Thyroid gland (tissue), 4 donors: ENCODE measurements around the gene KDM4B.

Source experiments
- CTCF ChIP-seq, 6 experiments: fragments of 200-600 bp in 3 of 6; fragments of 450-650 bp in 3 of 6; sonication (generic) in 3 of 6; IDR thresholded peaks; one replicate each; pipeline ENCODE4 v1.5.1; 2016 to 2019; ENCODE audit warnings: antibody characterized with exemption in 6 of 6, mild to moderate bottlenecking in 2 of 6, inconsistent platforms in 1 of 6, moderate library complexity in 1 of 6
- POLR2A ChIP-seq, 2 donors: fragments of 450-650 bp; IDR thresholded peaks; one replicate each; pipeline ENCODE4 v1.6.1; 2017; ENCODE audit warnings: antibody characterized with exemption in 2 of 2, mild to moderate bottlenecking in 2 of 2, moderate library complexity in 1 of 2

GRCh38 chr19:5025027-5025426 lies 56.1 kb downstream of the KDM4B start:
- no peak for TF ChIP-seq CTCF (IDR thresholded peaks at IDR 0.05)
- no peak for TF ChIP-seq POLR2A (IDR thresholded peaks at IDR 0.05)
